K562 (cell line): ENCODE measurements around the gene SORCS1. TPM values are rescaled to one million over a fixed set of nuclear protein-coding genes. Genes with fewer than 3 reads are reported as not detected.

Experiments used
- EGR1 ChIP-seq: fragments of 450-650 bp; conservative IDR thresholded peaks from 2 replicates; pipeline ENCODE4 v1.6.1; 2017; ENCODE audit warnings: mild to moderate bottlenecking
- FOS ChIP-seq: IDR thresholded peaks from 3 replicates; pipeline ENCODE4 v1.6.1; 2011; ENCODE audit not compliant: insufficient read length; ENCODE audit errors: extremely low read depth
- GATAD2A ChIP-seq: fragments of 450-650 bp; IDR thresholded peaks from 2 replicates; pipeline ENCODE4 v1.6.1; 2017
- HNRNPH1 ChIP-seq: fragments of 200-400 bp; formaldehyde crosslinking; optimal IDR thresholded peaks from 2 replicates; pipeline ENCODE3; 2017; ENCODE audit warnings: low read depth, mild to moderate bottlenecking, low read length, moderate library complexity
- KLF13 ChIP-seq: fragments of 450-650 bp; IDR thresholded peaks from 2 replicates; pipeline ENCODE4 v1.6.1; 2016; ENCODE audit warnings: missing genetic modification characterization, low read depth, mild to moderate bottlenecking, missing compliant biosample characterization, moderate library complexity, borderline replicate concordance
- MECOM ChIP-seq: fragments of 250-450 bp; sonication (Bioruptor Pico); IDR thresholded peaks from 2 replicates; pipeline ENCODE4 v1.8.0; 2022; ENCODE audit warnings: inconsistent platforms
- MED1 ChIP-seq: sonication (generic); formaldehyde crosslinking; IDR thresholded peaks from 2 replicates; pipeline ENCODE4 v1.8.1; 2023; ENCODE audit warnings: missing genetic modification reagents, borderline replicate concordance
- PHB ChIP-seq: fragments of 250-450 bp; sonication (Bioruptor Pico); IDR thresholded peaks from 2 replicates; pipeline ENCODE4 v1.5.0; 2021
- PTTG1 ChIP-seq: fragments of 450-650 bp; IDR thresholded peaks from 2 replicates; pipeline ENCODE4 v1.6.1; 2016; ENCODE audit warnings: low read depth, mild to moderate bottlenecking, missing genetic modification characterization, missing compliant biosample characterization
- SMAD1 ChIP-seq: fragments of 150-350 bp; IDR thresholded peaks from 2 replicates; pipeline ENCODE4 v1.6.1; 2014; ENCODE audit warnings: low read length, low read depth; ENCODE audit not compliant: partially characterized antibody
- TAF9B ChIP-seq: fragments of 450-650 bp; IDR thresholded peaks from 2 replicates; pipeline ENCODE4 v1.6.1; 2018; ENCODE audit warnings: mild to moderate bottlenecking; ENCODE audit not compliant: partially characterized antibody
- TAL1 ChIP-seq: fragments of 450-650 bp; IDR thresholded peaks from 2 replicates; pipeline ENCODE4 v1.6.1; 2016; ENCODE audit warnings: mild to moderate bottlenecking
- ZNF174 ChIP-seq: fragments of 250-450 bp; sonication (Bioruptor Pico); IDR thresholded peaks from 2 replicates; pipeline ENCODE4 v1.4.0; 2020; ENCODE audit warnings: mild to moderate bottlenecking
- ZNF507 ChIP-seq: conservative IDR thresholded peaks from 2 replicates; pipeline ENCODE4 v1.6.1; 2017; ENCODE audit warnings: missing genetic modification characterization, missing compliant biosample characterization
- ZNF561 ChIP-seq: fragments of 450-650 bp; formaldehyde crosslinking; conservative IDR thresholded peaks from 2 replicates; pipeline ENCODE4 v1.4.0; 2020; ENCODE audit warnings: mild to moderate bottlenecking, moderate library complexity
- polyA plus RNA-seq, 8 experiments: library from polyadenylated mRNA; depleted of rRNA in 4 of 8; stranded (reverse) in 5 of 8; unstranded in 3 of 8; fragments of >200 nt; fragmentation: Nextera tagmentation in 2 of 8; fragmentation: Illumina TruSeq in 1 of 8; extraction: Ambion mirVana in 2 of 8; extraction: Trizol in 1 of 8; gene quantifications; 2 replicates each; pipeline versions ENCODE4 v1.2.1 to v1.2.3, GENCODE V29; 2011 to 2014; ENCODE audit warnings: inconsistent platforms in 1 of 8, missing spikeins in 1 of 8
- total RNA-seq, 7 experiments: library from RNA; depleted of rRNA in 6 of 7; stranded (reverse); fragments of >200 nt in 6 of 7; fragmentation: Illumina TruSeq in 2 of 7; extraction: Trizol in 2 of 7; gene quantifications; 2 replicates each; pipeline versions ENCODE4 v1.2.1 to v1.2.3, GENCODE V29; 2011 to 2021; ENCODE audit warnings: low replicate concordance in 1 of 7
- TF ChIP-seq, protein P1 (sequence below), 2 experiments: fragments of 450-650 bp; IDR thresholded peaks; 2 replicates each; pipeline ENCODE4 v1.6.1; 2016; ENCODE audit warnings: mild to moderate bottlenecking in 2 of 2, borderline replicate concordance in 1 of 2, low read depth in 1 of 2, moderate library complexity in 1 of 2
- TF ChIP-seq, protein P2 (sequence below): sonication (generic); formaldehyde crosslinking; IDR thresholded peaks from 2 replicates; pipeline ENCODE4 v1.8.0; 2022; ENCODE audit warnings: missing genetic modification reagents, mild to moderate bottlenecking, borderline replicate concordance
- TF ChIP-seq, protein P3 (sequence below): fragments of 450-650 bp; IDR thresholded peaks from 2 replicates; pipeline ENCODE4 v1.6.1; 2016; ENCODE audit warnings: low read depth, mild to moderate bottlenecking, moderate library complexity

The SORCS1 gene
- total and polyA plus RNA-seq, 9 of the 15 experiments (the other 6 are each of a cell fraction or from before 2014, with no cell fraction given) = 1.5 to 3.9 (median 2.7) TPM

DNA sequence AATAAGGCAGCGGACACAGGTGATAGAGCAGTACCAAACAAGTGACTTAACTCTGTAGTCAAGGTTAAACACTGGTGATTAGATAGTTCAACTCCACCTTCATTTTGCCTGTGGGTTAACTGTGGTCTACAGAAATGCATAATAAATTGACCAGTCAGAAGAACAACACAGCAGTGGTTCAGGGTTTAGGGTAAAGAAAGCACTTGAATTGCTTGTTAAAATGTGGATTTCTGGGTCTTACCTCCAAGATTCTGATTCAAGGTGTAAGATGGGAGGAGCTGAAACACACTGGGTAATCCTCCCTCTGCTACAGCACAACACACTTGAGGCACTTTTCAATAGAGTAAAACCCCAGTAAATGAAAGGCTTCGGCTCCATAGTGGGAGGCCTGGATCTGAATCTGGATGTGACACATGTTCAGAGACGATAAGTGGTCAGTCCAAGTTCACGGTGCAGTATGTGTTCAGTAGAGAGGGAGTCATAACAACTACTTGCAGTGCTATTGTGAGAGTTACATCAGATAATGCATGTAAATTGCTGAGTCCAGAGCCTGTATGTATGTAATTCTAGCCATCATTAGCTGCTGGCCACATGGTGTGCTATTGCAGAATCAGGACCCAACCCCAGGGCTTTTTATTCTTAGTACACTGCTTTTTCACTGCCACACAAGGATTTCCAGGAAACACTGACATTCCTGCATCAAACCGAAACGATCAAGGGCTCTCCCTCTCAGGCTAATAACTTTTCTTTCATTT is 141.7 kb downstream of the SORCS1 start (continued):
- TF ChIP-seq, protein P1, sequence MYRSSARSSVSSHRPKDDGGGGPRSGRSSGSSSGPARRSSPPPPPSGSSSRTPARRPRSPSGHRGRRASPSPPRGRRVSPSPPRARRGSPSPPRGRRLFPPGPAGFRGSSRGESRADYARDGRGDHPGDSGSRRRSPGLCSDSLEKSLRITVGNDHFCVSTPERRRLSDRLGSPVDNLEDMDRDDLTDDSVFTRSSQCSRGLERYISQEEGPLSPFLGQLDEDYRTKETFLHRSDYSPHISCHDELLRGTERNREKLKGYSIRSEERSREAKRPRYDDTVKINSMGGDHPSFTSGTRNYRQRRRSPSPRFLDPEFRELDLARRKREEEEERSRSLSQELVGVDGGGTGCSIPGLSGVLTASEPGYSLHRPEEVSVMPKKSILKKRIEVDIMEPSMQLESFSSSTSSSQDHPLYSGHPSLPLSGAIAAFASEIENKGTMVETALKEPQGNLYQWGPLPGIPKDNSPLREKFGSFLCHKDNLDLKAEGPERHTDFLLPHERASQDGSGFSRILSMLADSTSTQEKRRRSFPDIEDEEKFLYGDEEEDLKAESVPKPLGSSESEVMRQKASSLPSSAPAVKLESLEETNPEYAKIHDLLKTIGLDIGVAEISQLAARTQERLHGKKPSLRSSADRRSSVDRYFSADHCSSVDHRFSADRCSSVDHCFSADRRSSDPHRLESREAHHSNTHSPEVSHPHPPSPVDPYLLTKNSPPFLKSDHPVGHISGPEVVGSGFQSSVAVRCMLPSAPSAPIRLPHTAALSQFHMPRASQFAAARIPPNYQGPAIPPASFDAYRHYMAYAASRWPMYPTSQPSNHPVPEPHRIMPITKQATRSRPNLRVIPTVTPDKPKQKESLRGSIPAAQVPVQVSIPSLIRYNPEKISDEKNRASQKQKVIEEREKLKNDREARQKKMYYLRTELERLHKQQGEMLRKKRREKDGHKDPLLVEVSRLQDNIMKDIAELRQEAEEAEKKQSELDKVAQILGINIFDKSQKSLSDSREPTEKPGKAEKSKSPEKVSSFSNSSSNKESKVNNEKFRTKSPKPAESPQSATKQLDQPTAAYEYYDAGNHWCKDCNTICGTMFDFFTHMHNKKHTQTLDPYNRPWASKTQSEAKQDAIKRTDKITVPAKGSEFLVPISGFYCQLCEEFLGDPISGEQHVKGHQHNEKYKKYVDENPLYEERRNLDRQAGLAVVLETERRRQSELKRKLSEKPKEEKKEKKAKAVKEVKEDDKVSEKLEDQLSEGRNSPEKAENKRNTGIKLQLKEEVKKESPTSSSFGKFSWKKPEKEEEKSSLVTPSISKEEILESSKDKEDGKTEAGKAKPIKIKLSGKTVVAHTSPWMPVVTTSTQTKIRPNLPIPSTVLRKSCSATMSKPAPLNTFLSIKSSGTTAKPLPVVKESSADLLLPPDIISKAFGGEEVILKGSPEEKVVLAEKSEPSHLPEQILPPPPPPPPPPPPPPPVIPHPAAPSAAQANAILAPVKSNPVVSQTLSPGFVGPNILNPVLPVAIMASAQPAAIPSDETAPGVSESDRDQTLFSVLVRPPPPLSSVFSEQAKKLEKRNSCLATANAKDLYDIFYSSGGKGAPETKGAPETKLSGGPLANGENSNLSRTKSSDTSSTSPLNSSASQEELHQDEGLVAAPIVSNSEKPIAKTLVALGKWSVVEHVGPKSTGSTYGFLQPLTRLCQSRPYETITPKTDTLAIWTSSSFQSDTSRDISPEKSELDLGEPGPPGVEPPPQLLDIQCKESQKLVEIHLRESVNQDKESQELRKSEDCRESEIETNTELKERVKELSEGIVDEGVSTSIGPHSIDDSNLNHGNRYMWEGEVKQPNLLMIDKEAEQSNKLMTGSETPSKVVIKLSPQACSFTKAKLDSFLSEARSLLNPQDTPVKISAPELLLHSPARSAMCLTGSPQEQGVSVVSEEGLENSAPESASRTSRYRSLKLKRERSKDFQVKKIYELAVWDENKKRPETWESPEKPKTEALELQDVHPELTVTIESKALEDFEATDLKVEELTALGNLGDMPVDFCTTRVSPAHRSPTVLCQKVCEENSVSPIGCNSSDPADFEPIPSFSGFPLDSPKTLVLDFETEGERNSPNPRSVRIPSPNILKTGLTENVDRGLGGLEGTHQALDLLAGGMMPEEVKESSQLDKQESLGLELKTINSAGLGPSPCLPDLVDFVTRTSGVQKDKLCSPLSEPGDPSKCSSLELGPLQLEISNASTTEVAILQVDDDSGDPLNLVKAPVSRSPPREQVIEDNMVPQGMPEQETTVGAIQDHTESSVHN (IDR thresholded peaks at IDR 0.05; ENCODE audit: borderline replicate concordance in 1 of 2, low read depth in 1 of 2) = no peak
- TF ChIP-seq FOS = no peak
- no peak for TF ChIP-seq SMAD1
- TF ChIP-seq TAF9B = peak; percentile 27
- no peak for TF ChIP-seq ZNF174
- TF ChIP-seq PTTG1 (tag) = no peak
- no peak for TF ChIP-seq GATAD2A
- no peak for TF ChIP-seq MECOM (CRISPR knock-in tag)
- no peak for TF ChIP-seq ZNF561 (CRISPR knock-in tag)
- TF ChIP-seq, protein P2, sequence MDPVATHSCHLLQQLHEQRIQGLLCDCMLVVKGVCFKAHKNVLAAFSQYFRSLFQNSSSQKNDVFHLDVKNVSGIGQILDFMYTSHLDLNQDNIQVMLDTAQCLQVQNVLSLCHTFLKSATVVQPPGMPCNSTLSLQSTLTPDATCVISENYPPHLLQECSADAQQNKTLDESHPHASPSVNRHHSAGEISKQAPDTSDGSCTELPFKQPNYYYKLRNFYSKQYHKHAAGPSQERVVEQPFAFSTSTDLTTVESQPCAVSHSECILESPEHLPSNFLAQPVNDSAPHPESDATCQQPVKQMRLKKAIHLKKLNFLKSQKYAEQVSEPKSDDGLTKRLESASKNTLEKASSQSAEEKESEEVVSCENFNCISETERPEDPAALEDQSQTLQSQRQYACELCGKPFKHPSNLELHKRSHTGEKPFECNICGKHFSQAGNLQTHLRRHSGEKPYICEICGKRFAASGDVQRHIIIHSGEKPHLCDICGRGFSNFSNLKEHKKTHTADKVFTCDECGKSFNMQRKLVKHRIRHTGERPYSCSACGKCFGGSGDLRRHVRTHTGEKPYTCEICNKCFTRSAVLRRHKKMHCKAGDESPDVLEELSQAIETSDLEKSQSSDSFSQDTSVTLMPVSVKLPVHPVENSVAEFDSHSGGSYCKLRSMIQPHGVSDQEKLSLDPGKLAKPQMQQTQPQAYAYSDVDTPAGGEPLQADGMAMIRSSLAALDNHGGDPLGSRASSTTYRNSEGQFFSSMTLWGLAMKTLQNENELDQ = no peak
- TF ChIP-seq KLF13 (tag) = no peak
- no peak for TF ChIP-seq EGR1
- TF ChIP-seq, protein P3, sequence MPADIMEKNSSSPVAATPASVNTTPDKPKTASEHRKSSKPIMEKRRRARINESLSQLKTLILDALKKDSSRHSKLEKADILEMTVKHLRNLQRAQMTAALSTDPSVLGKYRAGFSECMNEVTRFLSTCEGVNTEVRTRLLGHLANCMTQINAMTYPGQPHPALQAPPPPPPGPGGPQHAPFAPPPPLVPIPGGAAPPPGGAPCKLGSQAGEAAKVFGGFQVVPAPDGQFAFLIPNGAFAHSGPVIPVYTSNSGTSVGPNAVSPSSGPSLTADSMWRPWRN = peak; percentile 53; the same call in 1 of the 2 replicates
- no peak for TF ChIP-seq HNRNPH1
- TF ChIP-seq MED1 (CRISPR knock-in tag) = no peak
- peak; percentile 83 for TF ChIP-seq TAL1
- no peak for TF ChIP-seq ZNF507 (tag)
- no peak for TF ChIP-seq PHB (CRISPR knock-in tag)
